Adrenal gland (tissue), 12 donors: ENCODE results near the gene HIRIP3. TPM values are rescaled to one million over a fixed set of nuclear protein-coding genes. Genes with fewer than 3 reads are reported as not detected.

Experiments
- DNase-seq, 7 donors: peaks; one replicate each; pipeline ENCODE4 v3.0.0-alpha.2; 2019 to 2020
- H3K27ac ChIP-seq, 5 donors: fragments of 200-600 bp; sonication (generic) in 4 of 5; 1 replicate in 3 of 5; 2 replicates in 2 of 5; pipeline versions ENCODE4 v1.5.1 to v1.8.0; 2016 to 2020; ENCODE audit warnings: mild to moderate bottlenecking in 1 of 5
- H3K27me3 ChIP-seq: fragments of 200-600 bp; 2 replicates; pipeline ENCODE4 v1.8.0; 2021
- H3K36me3 ChIP-seq, 2 donors: fragments of 200-600 bp; replicated peaks in 1 of 2; 1 replicate in 1 of 2; 2 replicates in 1 of 2; pipeline versions ENCODE4 v1.5.1 to v1.8.0; 2018 to 2022
- H3K4me1 ChIP-seq, 2 donors: fragments of 200-600 bp; replicated peaks in 1 of 2; 1 replicate in 1 of 2; 2 replicates in 1 of 2; pipeline versions ENCODE4 v1.5.1 to v1.8.0; 2018 to 2021
- H3K4me3 ChIP-seq, 4 donors: fragments of 200-600 bp; sonication (generic) in 3 of 4; one replicate each; pipeline ENCODE4 v1.5.1; 2016 to 2018
- H3K9me3 ChIP-seq, 3 donors: fragments of 200-600 bp; sonication (generic) in 1 of 3; replicated peaks in 1 of 3; 1 replicate in 2 of 3; 2 replicates in 1 of 3; pipeline versions ENCODE4 v1.5.1 to v1.8.0; 2016 to 2021
- CTCF ChIP-seq, 6 experiments: fragments of 450-650 bp in 4 of 6; fragments of 200-600 bp in 2 of 6; sonication (generic) in 1 of 6; IDR thresholded peaks; 1 replicate in 5 of 6; 2 replicates in 1 of 6; pipeline versions ENCODE4 v1.5.1 to v1.8.0; 2016 to 2021; ENCODE audit warnings: antibody characterized with exemption in 6 of 6, mild to moderate bottlenecking in 2 of 6, moderate library complexity in 1 of 6
- POLR2A ChIP-seq, 2 donors: fragments of 450-650 bp; IDR thresholded peaks; one replicate each; pipeline ENCODE4 v1.6.1; 2017; ENCODE audit warnings: antibody characterized with exemption in 2 of 2, mild to moderate bottlenecking in 2 of 2, moderate library complexity in 1 of 2
- WGBS, 4 donors: extraction: QIAGEN DNeasy Blood & Tissue Kit in 2 of 4; methylation state at CpG; one replicate each; pipeline versions ENCODE4 v1.1.5 to v1.1.7; 2013 to 2017; 5-methylcytosine and 5-hydroxymethylcytosine counted together
- intact Hi-C, 2 donors: fragments of 100-400 bp; cut with DNase I; formaldehyde crosslinking; loops; one replicate each; pipeline versions ENCODE4 v1.14.1 to v1.15.0; 2022 to 2023
- polyA plus RNA-seq, 3 donors: library from polyadenylated mRNA; stranded (reverse); fragments of 200-250 nt in 2 of 3; fragments of 350-450 nt in 1 of 3; fragmentation: Illumina TruSeq in 1 of 3; extraction: RNeasy Lipid Tissue Mini Kit (QIAGEN cat#74804) in 1 of 3; gene quantifications; one replicate each; pipeline ENCODE4 v1.2.3, GENCODE V29; 2013 to 2014
- total RNA-seq, 9 donors: library from RNA; depleted of rRNA in 4 of 9; stranded (reverse); fragments of >200 nt in 4 of 9; fragments of 120-200 nt in 1 of 9; fragmentation: NEBNext Ultra II Directional in 1 of 9; extraction: Animal tissue kit (Norgen Biotek cat#: 25700) in 1 of 9; gene quantifications; one replicate each; pipeline versions ENCODE4 v1.1.0 to v1.2.4, GENCODE V29; 2013 to 2023
- donor health status: healthy with polysubstance abuse.
- donor health status: Bipolar disorder and iron deficiency.
- donor health status: DM: yes; HTN: yes; CAD: no.
- donor health status: DM: no; HTN: no; CAD: no.
- donor health status: DM: no; HTN: no; CAD: no.
- donor health status: DM: yes; HTN: yes; CAD: no.

HIRIP3 gene
- total and polyA plus RNA-seq, 12 donors, result 11.0 to 35.0 (median 19.1) TPM

DNA sequence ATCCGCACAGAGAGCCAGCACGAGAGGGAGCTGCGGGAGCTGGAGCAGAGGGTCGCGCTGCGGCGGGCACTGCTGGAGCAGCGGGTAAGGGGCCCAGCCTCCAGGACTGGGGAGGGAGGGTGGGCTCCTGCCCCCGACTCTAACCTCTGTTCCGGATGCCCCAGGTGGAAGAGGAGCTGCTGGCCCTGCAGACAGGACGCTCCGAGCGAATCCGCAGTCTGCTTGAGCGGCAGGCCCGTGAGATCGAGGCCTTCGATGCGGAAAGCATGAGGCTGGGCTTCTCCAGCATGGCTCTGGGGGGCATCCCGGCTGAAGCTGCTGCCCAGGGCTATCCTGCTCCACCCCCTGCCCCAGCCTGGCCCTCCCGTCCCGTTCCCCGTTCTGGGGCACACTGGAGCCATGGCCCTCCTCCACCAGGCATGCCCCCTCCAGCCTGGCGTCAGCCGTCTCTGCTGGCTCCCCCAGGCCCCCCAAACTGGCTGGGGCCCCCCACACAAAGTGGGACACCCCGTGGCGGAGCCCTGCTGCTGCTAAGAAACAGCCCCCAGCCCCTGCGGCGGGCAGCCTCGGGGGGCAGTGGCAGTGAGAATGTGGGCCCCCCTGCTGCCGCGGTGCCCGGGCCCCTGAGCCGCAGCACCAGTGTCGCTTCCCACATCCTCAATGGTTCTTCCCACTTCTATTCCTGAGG, 4.4 kb downstream of the HIRIP3 start:
- H3K36me3 ChIP-seq, result peaks cover 0 to 74% of the 10 kb centered on the region in 2 donors
- DNase-seq, result no peak
- intact Hi-C loops, result loop anchor here in 1 of 2 donors (10.0 kb wide), 1 partner anchor 66 kb away; the partner anchor contains the start of gene KCTD13
- no peaks in the 10 kb centered on the region for H3K27me3 ChIP-seq
- peaks cover 10 to 16% of the 10 kb centered on the region in 2 donors for H3K4me1 ChIP-seq
- 85 to 88% (median 87%) methylated on average over 11 to 35 of the region's 35 CpGs for WGBS, 4 donors
- no peak overlapping the region for H3K27ac ChIP-seq
- TF ChIP-seq CTCF (IDR thresholded peaks at IDR 0.05) (no peak), POLR2A (IDR thresholded peaks at IDR 0.05) (no peak)
- no peak overlapping the region for H3K4me3 ChIP-seq
- H3K9me3 ChIP-seq, result no peaks in the 10 kb centered on the region

GRCh38 chr16:29990034-29990433, 5.4 kb downstream of the HIRIP3 start:
- Histone ChIP-seq H3K4me3 (no peak overlapping the region), H3K36me3 (peaks cover 0 to 84% of the 10 kb centered on the region in 2 donors), H3K27ac (no peak overlapping the region), H3K4me1 (peaks cover 6 to 12% of the 10 kb centered on the region in 2 donors), H3K27me3 (no peaks in the 10 kb centered on the region), H3K9me3 (no peaks in the 10 kb centered on the region)
- intact Hi-C loops, result loop anchor here in 1 of 2 donors (10.0 kb wide), 1 partner anchor 65 kb away; the partner anchor contains the start of gene KCTD13
- 84 to 93% (median 88%) methylated on average over 2 of the region's 2 CpGs for WGBS, 4 donors
- no peak for DNase-seq
- TF ChIP-seq CTCF (IDR thresholded peaks at IDR 0.05), result no peak
- TF ChIP-seq POLR2A (IDR thresholded peaks at IDR 0.05), result no peak

DNA sequence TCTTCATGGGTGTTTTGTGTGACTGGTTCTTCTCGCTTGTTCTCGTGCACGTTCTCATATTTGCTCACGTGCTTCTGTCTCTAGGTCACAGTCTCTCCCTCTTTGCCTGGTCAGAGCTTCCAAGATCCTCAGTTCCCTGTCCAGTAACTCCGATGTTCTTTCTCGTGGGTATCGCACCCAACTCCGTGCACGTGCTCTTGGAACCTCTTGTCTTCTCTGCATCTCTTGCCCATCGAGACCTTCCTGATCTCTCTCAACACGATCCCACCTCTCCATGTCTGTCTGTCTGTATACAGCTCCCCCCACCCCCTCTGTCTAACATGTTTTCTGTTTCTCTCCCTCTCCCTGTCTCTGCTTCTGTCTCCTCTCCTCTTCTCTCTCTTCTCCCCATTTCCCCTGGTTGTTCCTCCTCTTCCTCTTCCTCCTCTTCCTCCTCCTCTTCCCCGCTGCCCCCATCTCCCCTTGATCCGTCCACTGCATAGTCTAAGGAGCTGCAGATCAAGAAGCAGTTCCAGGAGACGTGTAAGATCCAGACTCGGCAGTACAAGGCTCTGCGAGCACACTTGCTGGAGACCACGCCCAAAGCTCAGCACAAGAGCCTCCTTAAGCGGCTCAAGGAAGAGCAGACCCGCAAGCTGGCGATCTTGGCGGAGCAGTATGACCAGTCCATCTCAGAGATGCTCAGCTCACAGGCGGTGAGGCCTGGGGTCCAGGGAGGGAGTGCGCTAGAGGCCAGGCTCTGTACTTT, 6.1 kb downstream of the HIRIP3 start:
- DNase-seq, result no peak
- H3K27ac ChIP-seq, result no peak overlapping the region
- peaks cover 0 to 5% of the 10 kb centered on the region in 2 donors for H3K4me1 ChIP-seq
- H3K4me3 ChIP-seq, result no peak overlapping the region
- no peaks in the 10 kb centered on the region for H3K9me3 ChIP-seq
- peaks cover 0 to 92% of the 10 kb centered on the region in 2 donors for H3K36me3 ChIP-seq
- TF ChIP-seq CTCF (IDR thresholded peaks at IDR 0.05), result no peak
- no peaks in the 10 kb centered on the region for H3K27me3 ChIP-seq
- 86 to 89% (median 88%) methylated on average over 18 to 23 of the region's 23 CpGs for WGBS, 4 donors
- intact Hi-C loops, result no loop called here

GRCh38 chr16:29988346-29989075, 6.9 kb downstream of the HIRIP3 start:
- DNase-seq, result no peak
- no peaks in the 10 kb centered on the region for H3K27me3 ChIP-seq
- H3K4me3 ChIP-seq, result no peak overlapping the region
- intact Hi-C loops, result no loop called here
- WGBS, 4 donors, result 75 to 87% (median 83%) methylated on average over 15 to 17 of the region's 17 CpGs
- TF ChIP-seq POLR2A (IDR thresholded peaks at IDR 0.05), result no peak
- no peak for TF ChIP-seq CTCF (IDR thresholded peaks at IDR 0.05)
- no peaks in the 10 kb centered on the region for H3K4me1 ChIP-seq
- H3K9me3 ChIP-seq, result no peaks in the 10 kb centered on the region
- peaks cover 0 to 99% of the 10 kb centered on the region in 2 donors for H3K36me3 ChIP-seq
- H3K27ac ChIP-seq, result no peak overlapping the region
